Measurements from ENCODE around the gene SYNPR.

DNA sequence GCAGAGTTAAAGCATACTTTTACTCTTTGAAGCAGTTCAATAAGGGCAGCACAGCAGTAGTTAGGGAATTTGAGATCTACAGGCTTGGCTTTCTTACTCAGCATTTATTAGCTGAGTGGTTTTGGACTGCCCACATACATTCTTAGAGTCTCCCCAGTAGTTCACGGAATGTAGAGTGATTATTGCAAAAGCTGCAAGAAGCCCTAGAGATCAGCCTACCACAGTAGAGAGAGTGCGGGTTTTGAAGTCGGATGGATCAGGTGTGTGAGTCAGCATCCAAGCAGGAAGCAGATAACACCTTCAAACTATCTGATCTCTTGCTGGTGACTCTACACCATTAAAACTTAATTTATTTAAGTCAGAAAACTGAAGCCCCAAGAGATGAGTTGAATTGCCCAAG lies 171.9 kb downstream of the SYNPR start:
- no peak for TF ChIP-seq GATA3 (IDR thresholded peaks at IDR 0.05; ENCODE audit: low read depth, low read length)
- no peak for TF ChIP-seq GATA2 (IDR thresholded peaks at IDR 0.05; ENCODE audit: low read depth, low read length)

All from SH-SY5Y (cell line).